ENCODE measurements around the gene FGD5.

DNA sequence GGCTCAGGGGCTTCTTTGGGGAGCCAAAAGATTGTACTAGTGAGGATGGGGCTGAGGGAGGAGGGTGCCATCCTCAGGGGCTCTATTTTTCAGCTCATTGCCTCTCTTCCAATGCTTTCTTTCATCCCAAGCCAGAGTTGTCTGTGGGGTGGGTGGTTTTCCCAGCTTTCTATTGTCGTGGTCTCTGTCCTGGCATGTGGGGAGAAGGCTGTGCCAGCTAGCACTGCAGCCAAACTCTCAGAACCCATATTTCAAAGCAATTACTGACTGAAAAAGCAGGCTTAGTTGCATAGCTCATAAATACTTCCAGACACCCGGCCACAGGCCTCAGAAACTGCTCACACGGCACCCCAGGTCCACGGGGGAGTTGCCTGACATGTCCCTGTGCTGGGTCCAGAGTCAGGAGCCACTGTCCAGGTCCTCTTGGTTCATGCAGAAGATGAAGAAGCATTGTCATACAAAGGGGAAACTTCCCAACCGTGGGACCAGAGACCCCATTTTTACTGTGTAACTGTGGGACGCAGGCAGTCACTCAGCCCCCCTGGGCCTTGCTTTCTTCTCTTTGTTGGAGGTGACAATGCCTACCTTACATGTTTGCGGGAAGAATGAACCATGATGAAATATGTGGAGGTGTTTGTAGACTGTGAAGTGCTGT is 27.6 kb downstream of the FGD5 start:
- TF ChIP-seq POLR2A (IDR thresholded peaks at IDR 0.05): no peak
- TF ChIP-seq, protein P1, sequence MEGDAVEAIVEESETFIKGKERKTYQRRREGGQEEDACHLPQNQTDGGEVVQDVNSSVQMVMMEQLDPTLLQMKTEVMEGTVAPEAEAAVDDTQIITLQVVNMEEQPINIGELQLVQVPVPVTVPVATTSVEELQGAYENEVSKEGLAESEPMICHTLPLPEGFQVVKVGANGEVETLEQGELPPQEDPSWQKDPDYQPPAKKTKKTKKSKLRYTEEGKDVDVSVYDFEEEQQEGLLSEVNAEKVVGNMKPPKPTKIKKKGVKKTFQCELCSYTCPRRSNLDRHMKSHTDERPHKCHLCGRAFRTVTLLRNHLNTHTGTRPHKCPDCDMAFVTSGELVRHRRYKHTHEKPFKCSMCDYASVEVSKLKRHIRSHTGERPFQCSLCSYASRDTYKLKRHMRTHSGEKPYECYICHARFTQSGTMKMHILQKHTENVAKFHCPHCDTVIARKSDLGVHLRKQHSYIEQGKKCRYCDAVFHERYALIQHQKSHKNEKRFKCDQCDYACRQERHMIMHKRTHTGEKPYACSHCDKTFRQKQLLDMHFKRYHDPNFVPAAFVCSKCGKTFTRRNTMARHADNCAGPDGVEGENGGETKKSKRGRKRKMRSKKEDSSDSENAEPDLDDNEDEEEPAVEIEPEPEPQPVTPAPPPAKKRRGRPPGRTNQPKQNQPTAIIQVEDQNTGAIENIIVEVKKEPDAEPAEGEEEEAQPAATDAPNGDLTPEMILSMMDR (IDR thresholded peaks at IDR 0.05): no peak
